ENCODE data around the gene GASK1A. TPM values are rescaled to one million over a fixed set of nuclear protein-coding genes. Genes with fewer than 3 reads are reported as not detected.

The GASK1A gene
- total RNA-seq, 1 donor from 2014 or later, result 1.6 TPM

- intact Hi-C loops (cut with micrococcal nuclease), result no loop called here
- peaks cover 68% of the 10 kb centered on the region for H3K27me3 ChIP-seq (ENCODE audit: low read depth)
- H3K27ac ChIP-seq (replicated peaks), result no peak overlapping the region
- peaks cover 12% of the 10 kb centered on the region for H3K4me1 ChIP-seq
- H3K4me3 ChIP-seq, result no peak overlapping the region
- TF ChIP-seq, protein P1, sequence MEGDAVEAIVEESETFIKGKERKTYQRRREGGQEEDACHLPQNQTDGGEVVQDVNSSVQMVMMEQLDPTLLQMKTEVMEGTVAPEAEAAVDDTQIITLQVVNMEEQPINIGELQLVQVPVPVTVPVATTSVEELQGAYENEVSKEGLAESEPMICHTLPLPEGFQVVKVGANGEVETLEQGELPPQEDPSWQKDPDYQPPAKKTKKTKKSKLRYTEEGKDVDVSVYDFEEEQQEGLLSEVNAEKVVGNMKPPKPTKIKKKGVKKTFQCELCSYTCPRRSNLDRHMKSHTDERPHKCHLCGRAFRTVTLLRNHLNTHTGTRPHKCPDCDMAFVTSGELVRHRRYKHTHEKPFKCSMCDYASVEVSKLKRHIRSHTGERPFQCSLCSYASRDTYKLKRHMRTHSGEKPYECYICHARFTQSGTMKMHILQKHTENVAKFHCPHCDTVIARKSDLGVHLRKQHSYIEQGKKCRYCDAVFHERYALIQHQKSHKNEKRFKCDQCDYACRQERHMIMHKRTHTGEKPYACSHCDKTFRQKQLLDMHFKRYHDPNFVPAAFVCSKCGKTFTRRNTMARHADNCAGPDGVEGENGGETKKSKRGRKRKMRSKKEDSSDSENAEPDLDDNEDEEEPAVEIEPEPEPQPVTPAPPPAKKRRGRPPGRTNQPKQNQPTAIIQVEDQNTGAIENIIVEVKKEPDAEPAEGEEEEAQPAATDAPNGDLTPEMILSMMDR (IDR thresholded peaks at IDR 0.05; ENCODE audit: borderline replicate concordance), result no peak
- no peaks in the 10 kb centered on the region for H3K9me3 ChIP-seq (replicated peaks)
- no peak for DNase-seq
- no peaks in the 10 kb centered on the region for H3K36me3 ChIP-seq
Observed at GRCh38 chr3:42983927-42984326, 4.8 kb downstream of the GASK1A start.

DNA sequence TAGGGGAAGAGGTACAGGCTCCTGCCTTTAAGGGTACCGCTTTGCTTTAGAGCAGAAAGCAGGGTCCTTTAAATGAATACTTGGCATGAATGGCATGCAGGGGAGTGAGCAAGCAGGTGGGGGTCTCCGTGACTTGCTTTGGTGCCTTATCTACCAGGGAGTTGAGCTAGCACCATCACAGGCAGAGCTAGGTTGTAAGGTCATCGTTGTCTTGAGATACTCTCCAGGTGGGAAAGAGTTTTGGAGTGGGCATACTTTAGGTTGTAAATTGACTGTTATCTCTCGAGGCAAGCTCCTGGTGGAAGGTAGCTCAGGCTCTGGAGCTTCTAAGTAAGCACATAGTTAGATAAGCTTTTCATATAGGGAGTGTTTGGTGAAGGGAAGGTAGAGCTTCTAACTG is 5.6 kb downstream of the GASK1A start:
- no peak overlapping the region for H3K4me3 ChIP-seq
- no peak overlapping the region for H3K27ac ChIP-seq (replicated peaks)
- H3K4me1 ChIP-seq, result peaks cover 4% of the 10 kb centered on the region
- intact Hi-C loops (cut with micrococcal nuclease), result no loop called here
- no peaks in the 10 kb centered on the region for H3K9me3 ChIP-seq (replicated peaks)
- no peaks in the 10 kb centered on the region for H3K36me3 ChIP-seq
- peaks cover 60% of the 10 kb centered on the region for H3K27me3 ChIP-seq (ENCODE audit: low read depth)
- TF ChIP-seq, protein P1 (IDR thresholded peaks at IDR 0.05; ENCODE audit: borderline replicate concordance), result no peak
- DNase-seq, result no peak

- Histone ChIP-seq H3K4me1 (no peaks in the 10 kb centered on the region), H3K4me3 (no peak overlapping the region), H3K36me3 (no peaks in the 10 kb centered on the region), H3K27me3 (ENCODE audit: low read depth) (peaks cover 31% of the 10 kb centered on the region), H3K9me3 (replicated peaks) (no peaks in the 10 kb centered on the region), H3K27ac (replicated peaks) (no peak overlapping the region)
- no peak for DNase-seq
- TF ChIP-seq, protein P1 (IDR thresholded peaks at IDR 0.05; ENCODE audit: borderline replicate concordance), result no peak
- intact Hi-C loops (cut with micrococcal nuclease), result no loop called here
Observed at GRCh38 chr3:42988097-42988496, 9.0 kb downstream of the GASK1A start.

- no peak overlapping the region for H3K27ac ChIP-seq (replicated peaks)
- H3K36me3 ChIP-seq, result no peaks in the 10 kb centered on the region
- H3K4me3 ChIP-seq, result no peak overlapping the region
- intact Hi-C loops (cut with micrococcal nuclease), result no loop called here
- TF ChIP-seq, protein P1 (IDR thresholded peaks at IDR 0.05; ENCODE audit: borderline replicate concordance), result no peak
- no peaks in the 10 kb centered on the region for H3K9me3 ChIP-seq (replicated peaks)
- no peak for DNase-seq
- no peaks in the 10 kb centered on the region for H3K4me1 ChIP-seq
- peaks cover 26% of the 10 kb centered on the region for H3K27me3 ChIP-seq (ENCODE audit: low read depth)
Observed at GRCh38 chr3:42988566-42988965, 9.5 kb downstream of the GASK1A start.

DNA sequence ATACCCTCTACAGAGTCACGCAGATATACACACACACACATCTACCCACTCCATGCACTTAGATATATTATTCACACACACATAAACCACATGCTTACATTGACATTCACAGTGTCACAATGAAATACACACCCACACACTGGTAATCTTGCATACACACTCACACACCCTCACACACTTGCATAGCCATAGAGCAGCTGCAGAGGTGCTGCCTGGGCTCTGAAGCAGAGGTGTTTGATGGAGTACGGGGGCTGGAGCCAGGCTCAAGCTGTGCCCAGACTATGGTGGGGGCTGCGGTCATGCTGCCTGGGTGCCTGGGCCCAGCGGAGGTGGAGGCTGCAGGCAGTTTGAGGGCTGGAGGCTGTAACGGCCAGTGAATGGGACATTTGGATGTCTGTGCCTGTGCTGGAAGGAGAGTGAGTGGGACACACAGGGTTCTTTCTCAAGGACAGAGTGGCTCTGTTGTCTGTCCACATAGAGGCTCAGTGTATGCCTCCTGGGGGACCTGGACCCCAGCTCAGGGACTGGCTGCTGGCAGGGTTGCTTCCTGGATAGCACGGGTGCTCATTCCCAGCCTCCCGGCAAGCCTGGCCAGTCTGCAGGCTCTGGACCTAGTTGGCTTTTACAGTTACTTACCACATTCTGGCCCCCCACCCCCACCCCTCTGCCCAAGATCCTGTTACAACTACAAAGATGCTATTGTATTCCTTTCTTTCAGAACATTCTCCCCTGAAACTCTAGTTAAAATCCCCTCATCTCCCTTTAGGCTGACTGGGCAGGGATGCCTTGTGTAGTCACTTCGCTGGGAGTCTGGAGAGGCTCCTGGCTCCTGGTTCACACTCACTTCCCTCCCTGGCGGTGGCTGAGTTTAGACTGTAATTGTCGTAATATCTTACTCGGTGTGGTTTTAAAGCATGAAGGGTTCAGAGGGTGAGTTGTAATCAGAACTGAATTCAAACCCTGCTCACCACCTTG is 12.5 kb downstream of the GASK1A start:
- TF ChIP-seq, protein P1 (IDR thresholded peaks at IDR 0.05; ENCODE audit: borderline replicate concordance), result no peak
- intact Hi-C loops (cut with micrococcal nuclease), result no loop called here
- Histone ChIP-seq H3K4me1 (peaks cover 1% of the 10 kb centered on the region), H3K27ac (replicated peaks) (no peak overlapping the region), H3K4me3 (no peak overlapping the region), H3K27me3 (ENCODE audit: low read depth) (peaks cover 3% of the 10 kb centered on the region), H3K36me3 (no peaks in the 10 kb centered on the region), H3K9me3 (replicated peaks) (no peaks in the 10 kb centered on the region)
- no peak for DNase-seq

Data from left ventricle myocardium inferior (tissue), 1 donor.